Chondrocyte (in vitro differentiated cells): ENCODE data around the gene RDH13. TPM values are rescaled to one million over a fixed set of nuclear protein-coding genes. Genes with fewer than 3 reads are reported as not detected.

Experiments used
- DNase-seq: peaks from one replicate; pipeline ENCODE4 v3.0.0; 2021; ENCODE audit warnings: mixed read lengths, low spot score
- H3K27ac Mint-ChIP-seq: one replicate; pipeline ENCODE4 v1.8.0; 2021; ENCODE audit warnings: mild to moderate bottlenecking, moderate library complexity, mixed read lengths; ENCODE audit not compliant: unreplicated experiment
- H3K27me3 Mint-ChIP-seq: 2 replicates; pipeline ENCODE4 v1.8.0; 2021; ENCODE audit warnings: low read depth, mixed read lengths
- H3K36me3 Mint-ChIP-seq: 2 replicates; pipeline ENCODE4 v1.8.0; 2021; ENCODE audit warnings: low read depth, mixed read lengths
- H3K4me1 Mint-ChIP-seq: 2 replicates; pipeline ENCODE4 v1.8.0; 2021; ENCODE audit warnings: low read depth, mild to moderate bottlenecking, mixed read lengths
- H3K4me3 Mint-ChIP-seq: one replicate; pipeline ENCODE4 v1.8.0; 2021; ENCODE audit warnings: mild to moderate bottlenecking, moderate library complexity, mixed read lengths; ENCODE audit not compliant: unreplicated experiment
- H3K9me3 Mint-ChIP-seq: 2 replicates; pipeline ENCODE4 v1.8.0; 2021; ENCODE audit warnings: low read depth, mixed read lengths
- total RNA-seq: library from RNA; stranded (reverse); gene quantifications from 3 replicates; pipeline ENCODE4 v1.2.1, GENCODE V29; 2021
- TF ChIP-seq, protein P1 (sequence below): fragments of 200-600 bp; sonication (generic); IDR thresholded peaks from 2 replicates; pipeline ENCODE4 v1.5.0; 2021; ENCODE audit warnings: antibody characterized with exemption, mild to moderate bottlenecking, moderate library complexity

RDH13 gene
- total RNA-seq, 1 donor from 2014 or later: 9.7 TPM

- H3K4me3 Mint-ChIP-seq: peak overlapping the region; percentile 72
- no peak for DNase-seq
- no peak overlapping the region for H3K27ac Mint-ChIP-seq
- TF ChIP-seq, protein P1, sequence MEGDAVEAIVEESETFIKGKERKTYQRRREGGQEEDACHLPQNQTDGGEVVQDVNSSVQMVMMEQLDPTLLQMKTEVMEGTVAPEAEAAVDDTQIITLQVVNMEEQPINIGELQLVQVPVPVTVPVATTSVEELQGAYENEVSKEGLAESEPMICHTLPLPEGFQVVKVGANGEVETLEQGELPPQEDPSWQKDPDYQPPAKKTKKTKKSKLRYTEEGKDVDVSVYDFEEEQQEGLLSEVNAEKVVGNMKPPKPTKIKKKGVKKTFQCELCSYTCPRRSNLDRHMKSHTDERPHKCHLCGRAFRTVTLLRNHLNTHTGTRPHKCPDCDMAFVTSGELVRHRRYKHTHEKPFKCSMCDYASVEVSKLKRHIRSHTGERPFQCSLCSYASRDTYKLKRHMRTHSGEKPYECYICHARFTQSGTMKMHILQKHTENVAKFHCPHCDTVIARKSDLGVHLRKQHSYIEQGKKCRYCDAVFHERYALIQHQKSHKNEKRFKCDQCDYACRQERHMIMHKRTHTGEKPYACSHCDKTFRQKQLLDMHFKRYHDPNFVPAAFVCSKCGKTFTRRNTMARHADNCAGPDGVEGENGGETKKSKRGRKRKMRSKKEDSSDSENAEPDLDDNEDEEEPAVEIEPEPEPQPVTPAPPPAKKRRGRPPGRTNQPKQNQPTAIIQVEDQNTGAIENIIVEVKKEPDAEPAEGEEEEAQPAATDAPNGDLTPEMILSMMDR: peak; percentile 30
- H3K27me3 Mint-ChIP-seq: peaks cover 56% of the 10 kb centered on the region
- H3K9me3 Mint-ChIP-seq: no peaks in the 10 kb centered on the region
- peaks cover 2% of the 10 kb centered on the region for H3K36me3 Mint-ChIP-seq
- H3K4me1 Mint-ChIP-seq: peaks cover 18% of the 10 kb centered on the region
Measured at GRCh38 chr19:55080968-55081769, 18.2 kb upstream of the RDH13 start.

DNA sequence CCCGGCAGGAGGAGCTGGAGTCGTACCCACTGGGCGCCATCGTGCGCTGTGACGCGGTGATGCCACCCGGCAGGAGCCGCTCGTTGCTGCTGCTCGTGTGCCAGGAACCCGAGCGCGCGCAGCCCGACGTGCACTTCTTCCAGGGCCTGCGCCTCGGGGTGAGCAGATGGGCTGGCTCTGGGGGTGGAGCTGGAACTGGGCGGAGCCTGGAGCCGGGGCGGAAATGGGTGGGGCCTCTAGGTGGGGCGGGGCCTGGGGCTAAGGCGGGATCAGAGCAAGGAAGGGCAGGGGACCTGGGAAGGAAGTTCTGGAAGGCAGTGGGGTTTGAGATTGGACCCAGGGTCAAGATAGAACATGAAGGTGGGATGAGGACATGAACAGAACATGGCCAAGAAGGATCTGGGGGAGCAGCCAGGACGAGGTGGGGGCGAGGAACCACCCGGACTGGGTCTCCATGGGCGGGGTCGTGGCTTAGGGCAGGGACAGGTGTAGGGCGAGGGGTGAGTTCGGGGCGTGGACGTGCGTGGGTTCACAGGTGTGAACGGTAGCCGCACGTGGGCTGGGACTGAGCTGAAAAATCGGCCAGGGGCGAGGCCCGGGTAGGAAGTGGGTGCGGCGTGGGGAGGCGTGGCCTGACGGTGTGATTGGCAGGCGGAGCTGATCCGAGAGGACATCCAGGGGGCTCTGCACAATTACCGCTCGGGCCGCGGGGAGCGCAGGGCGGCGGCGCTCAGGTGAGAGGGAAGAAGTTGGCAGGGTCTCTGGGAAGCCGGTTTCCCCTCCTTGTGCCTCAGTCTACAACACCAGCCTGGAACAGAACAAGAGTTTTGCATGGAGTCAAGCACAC is 17.4 kb upstream of the RDH13 start:
- H3K27ac Mint-ChIP-seq: no peak overlapping the region
- TF ChIP-seq, protein P1: no peak
- no peak for DNase-seq
- peaks cover 54% of the 10 kb centered on the region for H3K27me3 Mint-ChIP-seq
- no peaks in the 10 kb centered on the region for H3K9me3 Mint-ChIP-seq
- H3K36me3 Mint-ChIP-seq: peaks cover 2% of the 10 kb centered on the region
- peaks cover 18% of the 10 kb centered on the region for H3K4me1 Mint-ChIP-seq
- H3K4me3 Mint-ChIP-seq: peak overlapping the region; percentile 72

DNA sequence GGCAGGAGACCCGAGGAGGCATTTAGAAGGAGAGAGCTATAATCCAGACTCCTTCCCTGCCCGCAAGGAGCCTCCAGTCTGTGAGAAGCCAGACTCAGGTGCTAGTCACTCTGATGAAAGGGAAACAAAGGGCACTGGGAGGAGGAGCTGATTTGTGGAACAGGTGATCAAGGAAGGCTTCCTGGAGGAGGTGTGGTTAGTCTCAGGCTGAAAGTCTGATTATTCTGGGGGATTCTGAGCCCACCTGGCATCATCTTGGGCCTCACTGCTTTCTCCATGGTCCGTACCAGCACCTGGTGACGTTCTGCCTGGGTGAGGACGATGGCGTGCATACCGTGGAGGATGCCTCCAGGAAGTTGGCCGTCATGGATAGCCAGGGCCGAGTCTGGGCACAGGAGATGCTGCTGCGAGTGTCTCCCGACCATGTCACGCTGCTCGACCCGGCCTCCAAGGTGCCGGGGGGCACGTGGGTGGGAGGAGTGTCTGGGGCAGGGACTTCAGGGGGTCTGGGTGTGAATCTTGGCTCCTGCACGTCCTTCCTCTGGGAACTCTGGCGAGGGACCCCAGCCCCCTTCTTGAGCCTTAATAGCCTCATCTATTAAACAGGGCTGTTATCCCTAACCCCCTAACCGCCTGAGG is 16.6 kb upstream of the RDH13 start:
- TF ChIP-seq, protein P1: no peak
- no peak for DNase-seq
- Mint-ChIP-seq H3K36me3 (peaks cover 2% of the 10 kb centered on the region), H3K9me3 (no peaks in the 10 kb centered on the region), H3K4me3 (no peak overlapping the region), H3K27ac (no peak overlapping the region), H3K4me1 (peaks cover 18% of the 10 kb centered on the region), H3K27me3 (peaks cover 57% of the 10 kb centered on the region)

- Mint-ChIP-seq H3K27me3 (peaks cover 56% of the 10 kb centered on the region), H3K4me3 (no peak overlapping the region), H3K36me3 (peaks cover 2% of the 10 kb centered on the region), H3K4me1 (peaks cover 18% of the 10 kb centered on the region), H3K9me3 (no peaks in the 10 kb centered on the region), H3K27ac (no peak overlapping the region)
- TF ChIP-seq, protein P1: no peak
- DNase-seq: no peak
Measured at GRCh38 chr19:55078996-55079395, 16.0 kb upstream of the RDH13 start.

DNA sequence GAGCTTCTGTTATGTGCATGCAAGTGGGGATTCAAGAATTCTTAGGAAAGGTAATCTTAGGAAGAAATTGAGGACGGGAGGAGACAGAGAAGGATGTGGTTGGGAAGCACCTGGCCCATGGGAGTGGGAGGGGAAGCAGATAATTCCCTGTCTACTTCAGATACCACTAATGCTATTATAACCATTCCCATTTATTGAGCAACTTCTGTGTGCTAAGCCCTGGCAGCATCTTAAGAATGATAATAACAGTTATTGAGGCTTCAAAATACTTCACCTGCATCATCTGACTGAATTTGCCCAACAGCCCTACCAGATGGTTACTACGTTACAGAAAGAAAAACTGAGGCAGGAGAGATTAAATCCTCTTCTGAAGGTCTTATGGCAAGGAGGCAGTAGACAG is 14.2 kb upstream of the RDH13 start:
- Mint-ChIP-seq H3K36me3 (no peaks in the 10 kb centered on the region), H3K27ac (no peak overlapping the region), H3K4me1 (peaks cover 14% of the 10 kb centered on the region), H3K9me3 (no peaks in the 10 kb centered on the region), H3K4me3 (no peak overlapping the region), H3K27me3 (peaks cover 45% of the 10 kb centered on the region)
- TF ChIP-seq, protein P1: no peak
- DNase-seq: no peak
